HEK293T (cell line): Measurements from ENCODE around the gene FNDC3A.

ENCODE experiments used
- ARNT ChIP-seq: fragments of 450-650 bp; IDR thresholded peaks from 2 replicates; pipeline ENCODE4 v1.6.1; 2017; ENCODE audit warnings: mild to moderate bottlenecking
- BHLHE40 ChIP-seq: fragments of 450-650 bp; IDR thresholded peaks from 2 replicates; pipeline ENCODE4 v1.6.1; 2016; ENCODE audit warnings: mild to moderate bottlenecking, moderate library complexity, borderline replicate concordance
- CTBP1 ChIP-seq: fragments of 450-650 bp; IDR thresholded peaks from 2 replicates; pipeline ENCODE4 v1.6.1; 2016; ENCODE audit warnings: borderline replicate concordance
- ELF4 ChIP-seq: fragments of 450-650 bp; IDR thresholded peaks from 2 replicates; pipeline ENCODE4 v1.6.1; 2017; ENCODE audit warnings: antibody characterized with exemption
- FOXA1 ChIP-seq: fragments of 450-650 bp; IDR thresholded peaks from 2 replicates; pipeline ENCODE4 v1.6.1; 2016; ENCODE audit warnings: mild to moderate bottlenecking
- FOXK2 ChIP-seq: fragments of 450-650 bp; IDR thresholded peaks from 2 replicates; pipeline ENCODE4 v1.6.1; 2016; ENCODE audit warnings: mild to moderate bottlenecking
- FOXM1 ChIP-seq: fragments of 450-650 bp; IDR thresholded peaks from 2 replicates; pipeline ENCODE4 v1.6.1; 2017; ENCODE audit warnings: mild to moderate bottlenecking, borderline replicate concordance
- HDGF ChIP-seq: fragments of 450-650 bp; IDR thresholded peaks from 2 replicates; pipeline ENCODE4 v1.6.1; 2017; ENCODE audit warnings: antibody characterized with exemption, borderline replicate concordance
- L3MBTL2 ChIP-seq: fragments of 450-650 bp; conservative IDR thresholded peaks from 2 replicates; pipeline ENCODE4 v1.6.1; 2016; ENCODE audit warnings: mild to moderate bottlenecking
- SP1 ChIP-seq: fragments of 450-650 bp; IDR thresholded peaks from 2 replicates; pipeline ENCODE4 v1.6.1; 2017
- SUZ12 ChIP-seq: fragments of 450-650 bp; IDR thresholded peaks from 2 replicates; pipeline ENCODE4 v1.6.1; 2016; ENCODE audit warnings: mild to moderate bottlenecking
- TARDBP ChIP-seq: fragments of 450-650 bp; IDR thresholded peaks from 2 replicates; pipeline ENCODE4 v1.6.1; 2016
- TF ChIP-seq, protein P1 (sequence below): fragments of 450-650 bp; IDR thresholded peaks from 2 replicates; pipeline ENCODE4 v1.6.1; 2016

DNA sequence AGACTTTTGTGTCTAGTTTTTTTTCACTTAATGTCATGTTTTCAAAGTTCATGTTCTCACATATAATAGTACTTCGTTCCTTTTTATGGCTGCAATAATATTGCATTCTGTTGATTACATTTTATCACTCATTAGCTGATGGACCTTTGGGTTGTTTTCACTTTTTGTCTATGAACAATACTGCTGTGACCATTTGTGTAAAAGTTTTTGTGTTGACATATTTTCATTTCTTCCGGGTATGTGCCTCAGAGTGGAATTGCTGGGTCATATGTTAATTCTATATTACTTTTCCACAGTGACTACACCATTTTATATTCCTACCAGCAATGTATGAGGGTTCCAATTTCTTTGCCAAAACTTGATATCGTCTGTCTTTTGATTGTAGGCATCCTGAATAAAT is 158.6 kb downstream of the FNDC3A start:
- no peak for TF ChIP-seq FOXA1
- TF ChIP-seq, protein P1, sequence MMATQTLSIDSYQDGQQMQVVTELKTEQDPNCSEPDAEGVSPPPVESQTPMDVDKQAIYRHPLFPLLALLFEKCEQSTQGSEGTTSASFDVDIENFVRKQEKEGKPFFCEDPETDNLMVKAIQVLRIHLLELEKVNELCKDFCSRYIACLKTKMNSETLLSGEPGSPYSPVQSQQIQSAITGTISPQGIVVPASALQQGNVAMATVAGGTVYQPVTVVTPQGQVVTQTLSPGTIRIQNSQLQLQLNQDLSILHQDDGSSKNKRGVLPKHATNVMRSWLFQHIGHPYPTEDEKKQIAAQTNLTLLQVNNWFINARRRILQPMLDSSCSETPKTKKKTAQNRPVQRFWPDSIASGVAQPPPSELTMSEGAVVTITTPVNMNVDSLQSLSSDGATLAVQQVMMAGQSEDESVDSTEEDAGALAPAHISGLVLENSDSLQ, result no peak
- no peak for TF ChIP-seq CTBP1
- TF ChIP-seq FOXM1, result no peak
- TF ChIP-seq ARNT, result no peak
- no peak for TF ChIP-seq FOXK2
- TF ChIP-seq HDGF, result no peak
- TF ChIP-seq SP1, result no peak
- TF ChIP-seq ELF4, result no peak
- no peak for TF ChIP-seq BHLHE40
- no peak for TF ChIP-seq TARDBP
- TF ChIP-seq SUZ12, result no peak
- TF ChIP-seq L3MBTL2, result no peak
